PFSK-1 (cell line): ENCODE data around the gene PRRT4.

Source experiments
- POLR2AphosphoS5 ChIP-seq: IDR thresholded peaks from 2 replicates; pipeline ENCODE4 v1.6.1; 2012; ENCODE audit warnings: low read depth, mild to moderate bottlenecking, control low read depth, low read length, moderate library complexity
- REST ChIP-seq, 2 experiments: IDR thresholded peaks; 2 replicates each; pipeline versions ENCODE4 v1.6.1 to v1.8.0; 2011 to 2012; ENCODE audit warnings: low read depth in 2 of 2, low read length in 2 of 2, control low read depth in 1 of 2, inconsistent platforms in 1 of 2, mild to moderate bottlenecking in 1 of 2, moderate library complexity in 1 of 2; ENCODE audit not compliant: insufficient read depth in 1 of 2

GRCh38 chr7:128407751-128408708 is 46.5 kb upstream of the PRRT4 start:
- no peak for TF ChIP-seq POLR2AphosphoS5
- no peak for TF ChIP-seq REST (IDR thresholded peaks at IDR 0.05; ENCODE audit: insufficient read depth in 1 of 2, low read depth in 2 of 2, low read length in 2 of 2)
